ENCODE measurements around the gene PXDN.

Gene PXDN

DNA sequence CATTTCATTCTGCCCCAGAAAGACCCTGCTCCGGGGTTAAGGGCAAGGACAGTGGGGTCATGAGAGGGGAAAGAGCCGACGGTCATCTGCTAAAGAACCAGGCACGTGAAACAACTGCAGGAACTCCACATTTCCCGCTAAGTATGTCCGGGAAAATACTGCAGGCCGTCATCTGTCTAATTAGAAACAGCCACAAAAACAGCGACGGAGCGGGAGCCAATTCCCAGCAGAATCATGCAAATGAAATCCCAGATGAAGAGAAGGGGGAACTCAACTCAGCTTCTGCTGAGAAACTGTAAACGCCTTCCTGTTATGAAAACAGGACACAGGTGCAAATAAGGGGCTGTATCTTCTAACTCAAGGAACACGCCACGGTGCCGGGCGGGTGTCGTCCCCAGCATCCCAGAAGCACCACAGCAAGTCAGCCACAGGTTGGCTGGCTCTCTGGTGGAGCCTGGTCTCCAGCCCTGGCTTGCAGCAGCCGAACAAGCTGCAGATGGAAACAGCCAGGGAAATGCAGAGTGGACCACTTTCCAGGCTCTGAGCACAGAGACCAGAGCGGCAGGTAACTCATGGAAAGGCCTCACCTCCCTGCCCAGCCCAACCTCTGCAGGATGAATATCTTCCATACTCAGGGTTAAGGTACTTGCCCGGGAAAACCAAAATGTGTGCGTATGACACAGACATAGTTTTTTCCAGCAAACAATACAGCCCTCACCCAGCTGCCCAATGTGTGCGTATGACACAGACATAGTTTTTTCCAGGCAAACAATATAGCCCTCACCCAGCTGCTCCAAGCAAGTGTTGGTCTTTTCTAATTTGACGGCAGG is 28.9 kb downstream of the PXDN start:
- Histone ChIP-seq H3K4me3 (ENCODE audit: low read length) (no peak overlapping the region), H4K20me1 (ENCODE audit: insufficient read depth, low read length) (no peaks in the 10 kb centered on the region), H3K9me2 (replicated peaks; ENCODE audit: insufficient read depth, low read length) (no peaks in the 10 kb centered on the region), H3K27ac (ENCODE audit: low read length) (no peak overlapping the region), H3K36me3 (replicated peaks; ENCODE audit: insufficient read depth, low read length) (no peaks in the 10 kb centered on the region), H2AFZ (ENCODE audit: low read length) (no peak overlapping the region), H3K27me3 (replicated peaks; ENCODE audit: insufficient read depth, low read length) (no peaks in the 10 kb centered on the region), H3K4me2 (ENCODE audit: low read depth, low read length) (no peak overlapping the region), H3K4me1 (ENCODE audit: low read length) (no peaks in the 10 kb centered on the region), H3K9ac (ENCODE audit: low read length) (no peak overlapping the region), H3K79me2 (ENCODE audit: low read length) (no peaks in the 10 kb centered on the region), H3K9me3 (replicated peaks; ENCODE audit: insufficient read depth, low read length) (no peaks in the 10 kb centered on the region), H3F3A (ENCODE audit: insufficient read depth, low read length) (no peaks in the 10 kb centered on the region)
- TF ChIP-seq EZH2 (optimal IDR thresholded peaks at IDR 0.05; ENCODE audit: low read depth, low read length) (no peak), EZH2phosphoT487 (IDR thresholded peaks at IDR 0.05; ENCODE audit: low read length) (no peak)
- TF ChIP-seq, protein P1, sequence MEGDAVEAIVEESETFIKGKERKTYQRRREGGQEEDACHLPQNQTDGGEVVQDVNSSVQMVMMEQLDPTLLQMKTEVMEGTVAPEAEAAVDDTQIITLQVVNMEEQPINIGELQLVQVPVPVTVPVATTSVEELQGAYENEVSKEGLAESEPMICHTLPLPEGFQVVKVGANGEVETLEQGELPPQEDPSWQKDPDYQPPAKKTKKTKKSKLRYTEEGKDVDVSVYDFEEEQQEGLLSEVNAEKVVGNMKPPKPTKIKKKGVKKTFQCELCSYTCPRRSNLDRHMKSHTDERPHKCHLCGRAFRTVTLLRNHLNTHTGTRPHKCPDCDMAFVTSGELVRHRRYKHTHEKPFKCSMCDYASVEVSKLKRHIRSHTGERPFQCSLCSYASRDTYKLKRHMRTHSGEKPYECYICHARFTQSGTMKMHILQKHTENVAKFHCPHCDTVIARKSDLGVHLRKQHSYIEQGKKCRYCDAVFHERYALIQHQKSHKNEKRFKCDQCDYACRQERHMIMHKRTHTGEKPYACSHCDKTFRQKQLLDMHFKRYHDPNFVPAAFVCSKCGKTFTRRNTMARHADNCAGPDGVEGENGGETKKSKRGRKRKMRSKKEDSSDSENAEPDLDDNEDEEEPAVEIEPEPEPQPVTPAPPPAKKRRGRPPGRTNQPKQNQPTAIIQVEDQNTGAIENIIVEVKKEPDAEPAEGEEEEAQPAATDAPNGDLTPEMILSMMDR (IDR thresholded peaks at IDR 0.05; ENCODE audit: low read length), result no peak
- no peak for DNase-seq

DNA sequence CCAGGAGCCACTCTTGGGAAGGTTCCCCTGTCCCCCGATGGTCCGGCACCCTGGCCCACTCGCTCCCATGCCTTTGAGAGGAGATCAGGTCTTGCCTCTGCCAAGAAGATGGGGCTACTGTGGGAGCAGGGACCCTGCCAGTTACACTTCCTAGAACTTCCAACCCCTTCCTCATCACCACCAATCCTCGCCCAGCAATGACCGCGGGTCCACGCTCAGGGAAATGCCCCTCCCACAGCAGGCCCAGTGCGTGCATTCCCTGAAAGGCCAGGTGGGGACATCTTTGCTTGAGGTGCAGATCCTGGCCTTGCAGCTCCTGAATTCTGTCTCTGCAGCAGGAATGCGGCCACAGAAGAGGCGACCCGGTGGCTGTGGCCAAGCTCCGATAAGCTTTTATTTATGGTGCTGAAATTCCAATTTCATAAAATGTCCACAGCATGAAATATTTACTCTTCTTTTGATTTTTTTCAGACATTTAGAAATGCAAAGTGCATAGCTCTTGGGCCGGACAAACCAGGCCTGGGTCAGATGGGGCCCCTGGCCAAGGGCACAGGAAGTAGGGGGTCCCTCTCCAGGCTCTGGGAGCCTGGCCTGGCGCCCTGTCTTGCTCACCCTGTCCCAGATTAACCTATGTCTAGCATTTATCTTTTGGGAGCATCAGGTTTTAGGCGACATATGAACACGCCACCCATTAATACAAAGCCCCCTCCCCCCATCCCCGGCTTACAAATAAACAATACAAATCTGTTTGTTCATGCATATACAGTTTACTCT is 29.8 kb downstream of the PXDN start:
- H3K9ac ChIP-seq (ENCODE audit: low read length), result no peak overlapping the region
- H3K27ac ChIP-seq (ENCODE audit: low read length), result no peak overlapping the region
- no peak overlapping the region for H2AFZ ChIP-seq (ENCODE audit: low read length)
- H3K4me2 ChIP-seq (ENCODE audit: low read depth, low read length), result no peak overlapping the region
- H3F3A ChIP-seq (ENCODE audit: insufficient read depth, low read length), result no peaks in the 10 kb centered on the region
- no peaks in the 10 kb centered on the region for H3K9me2 ChIP-seq (replicated peaks; ENCODE audit: insufficient read depth, low read length)
- no peaks in the 10 kb centered on the region for H3K36me3 ChIP-seq (replicated peaks; ENCODE audit: insufficient read depth, low read length)
- no peaks in the 10 kb centered on the region for H3K27me3 ChIP-seq (replicated peaks; ENCODE audit: insufficient read depth, low read length)
- H3K4me1 ChIP-seq (ENCODE audit: low read length), result no peaks in the 10 kb centered on the region
- no peak for DNase-seq
- no peaks in the 10 kb centered on the region for H3K79me2 ChIP-seq (ENCODE audit: low read length)
- H3K9me3 ChIP-seq (replicated peaks; ENCODE audit: insufficient read depth, low read length), result no peaks in the 10 kb centered on the region
- TF ChIP-seq EZH2phosphoT487 (IDR thresholded peaks at IDR 0.05; ENCODE audit: low read length), result no peak
- TF ChIP-seq EZH2 (optimal IDR thresholded peaks at IDR 0.05; ENCODE audit: low read depth, low read length), result no peak
- TF ChIP-seq, protein P1 (IDR thresholded peaks at IDR 0.05; ENCODE audit: low read length), result no peak
- no peak overlapping the region for H3K4me3 ChIP-seq (ENCODE audit: low read length)
- H4K20me1 ChIP-seq (ENCODE audit: insufficient read depth, low read length), result no peaks in the 10 kb centered on the region

DNA sequence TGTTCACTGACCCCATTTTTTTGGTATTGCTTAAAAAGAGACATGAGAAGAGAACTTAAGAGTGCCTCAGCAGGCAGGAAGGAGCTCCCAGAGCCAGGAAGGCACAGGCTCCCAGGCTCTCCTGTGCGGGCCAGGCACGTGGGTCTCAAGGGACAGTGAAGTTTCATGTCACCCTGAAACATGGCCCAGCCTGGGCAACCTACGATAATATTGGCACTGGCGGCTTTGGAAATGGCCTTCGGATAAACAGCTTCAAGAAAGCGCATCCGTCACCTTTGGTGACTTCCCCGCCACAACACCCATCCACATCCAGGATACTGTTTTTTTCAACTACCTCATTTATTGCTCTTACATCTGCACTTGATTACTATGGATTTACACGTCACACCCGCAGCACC is 30.5 kb downstream of the PXDN start:
- Histone ChIP-seq H4K20me1 (ENCODE audit: insufficient read depth, low read length) (no peaks in the 10 kb centered on the region), H3K9me2 (replicated peaks; ENCODE audit: insufficient read depth, low read length) (no peaks in the 10 kb centered on the region), H3K4me2 (ENCODE audit: low read depth, low read length) (no peak overlapping the region), H3K36me3 (replicated peaks; ENCODE audit: insufficient read depth, low read length) (no peaks in the 10 kb centered on the region), H3K9ac (ENCODE audit: low read length) (no peak overlapping the region), H3K4me1 (ENCODE audit: low read length) (no peaks in the 10 kb centered on the region), H3K27ac (ENCODE audit: low read length) (no peak overlapping the region), H2AFZ (ENCODE audit: low read length) (no peak overlapping the region), H3K4me3 (ENCODE audit: low read length) (no peak overlapping the region), H3K9me3 (replicated peaks; ENCODE audit: insufficient read depth, low read length) (no peaks in the 10 kb centered on the region), H3K79me2 (ENCODE audit: low read length) (no peaks in the 10 kb centered on the region), H3F3A (ENCODE audit: insufficient read depth, low read length) (no peaks in the 10 kb centered on the region), H3K27me3 (replicated peaks; ENCODE audit: insufficient read depth, low read length) (no peaks in the 10 kb centered on the region)
- TF ChIP-seq EZH2 (optimal IDR thresholded peaks at IDR 0.05; ENCODE audit: low read depth, low read length), result no peak
- TF ChIP-seq, protein P1 (IDR thresholded peaks at IDR 0.05; ENCODE audit: low read length), result no peak
- no peak for TF ChIP-seq EZH2phosphoT487 (IDR thresholded peaks at IDR 0.05; ENCODE audit: low read length)
- DNase-seq, result no peak

Data from MM.1S (cell line).